BJ (cell line): ENCODE results near the gene BAX. TPM values are rescaled to one million over a fixed set of nuclear protein-coding genes. Genes with fewer than 3 reads are reported as not detected.

Experiments
- CTCF ChIA-PET: fragments of 350-600 bp; formaldehyde crosslinking; extraction: SDS; loops from one replicate; lab custom pipeline; 2021; ENCODE audit warnings: antibody characterized with exemption, inconsistent platforms; lab: Yijun Ruan, JAX
- POLR2A ChIA-PET: fragments of 300-600 bp; sonication (Branson Sonifier 250); formaldehyde crosslinking; extraction: SDS; loops from one replicate; lab custom pipeline; 2021; ENCODE audit warnings: antibody characterized with exemption; lab: Charles Lee
- DNase-seq: peaks from one replicate; pipeline ENCODE4 v3.0.0-alpha.2; 2011; ENCODE audit warnings: low read depth
- H3K27me3 ChIP-seq: 2 replicates; pipeline ENCODE4 v1.6.0; 2011; ENCODE audit warnings: low read length; ENCODE audit not compliant: control insufficient read depth, insufficient read depth
- H3K36me3 ChIP-seq: 2 replicates; pipeline ENCODE4 v1.5.1; 2011; ENCODE audit warnings: low read length; ENCODE audit not compliant: control insufficient read depth, insufficient read depth
- H3K4me3 ChIP-seq: 2 replicates; pipeline ENCODE4 v1.5.1; 2011; ENCODE audit warnings: low read depth, mild to moderate bottlenecking, control low read depth, low read length
- polyA plus RNA-seq: library from polyadenylated mRNA; depleted of rRNA; stranded (reverse); fragments of >200 nt; gene quantifications from 2 replicates; pipeline ENCODE4 v1.2.3, GENCODE V29; 2011
- TF ChIP-seq, protein P1 (sequence below): IDR thresholded peaks from 2 replicates; pipeline ENCODE4 v1.5.1; 2011; ENCODE audit warnings: low read depth, mild to moderate bottlenecking, control low read depth, inconsistent platforms, low read length, moderate library complexity; ENCODE audit not compliant: insufficient read depth

BAX gene
- polyA plus RNA-seq, 1 experiment, result 159 TPM

DNA sequence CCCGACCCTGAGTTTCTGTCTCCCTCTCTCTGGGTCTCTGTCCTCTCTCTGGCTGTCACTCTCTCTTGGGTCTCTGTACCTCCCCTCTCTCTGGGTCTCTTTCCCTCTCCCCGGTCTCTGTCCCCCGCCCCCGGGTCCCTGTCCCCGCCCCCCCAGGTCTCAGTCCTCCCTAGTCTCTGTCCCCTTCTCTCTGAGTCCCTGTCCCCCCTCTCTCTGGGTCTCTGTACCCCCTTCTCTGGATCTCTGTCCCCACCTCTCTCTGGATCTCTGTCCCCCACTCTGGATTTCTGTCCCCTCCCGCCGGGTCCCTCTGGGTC is 8.1 kb downstream of the BAX start:
- CTCF ChIA-PET, result no interaction called here
- TF ChIP-seq, protein P1, sequence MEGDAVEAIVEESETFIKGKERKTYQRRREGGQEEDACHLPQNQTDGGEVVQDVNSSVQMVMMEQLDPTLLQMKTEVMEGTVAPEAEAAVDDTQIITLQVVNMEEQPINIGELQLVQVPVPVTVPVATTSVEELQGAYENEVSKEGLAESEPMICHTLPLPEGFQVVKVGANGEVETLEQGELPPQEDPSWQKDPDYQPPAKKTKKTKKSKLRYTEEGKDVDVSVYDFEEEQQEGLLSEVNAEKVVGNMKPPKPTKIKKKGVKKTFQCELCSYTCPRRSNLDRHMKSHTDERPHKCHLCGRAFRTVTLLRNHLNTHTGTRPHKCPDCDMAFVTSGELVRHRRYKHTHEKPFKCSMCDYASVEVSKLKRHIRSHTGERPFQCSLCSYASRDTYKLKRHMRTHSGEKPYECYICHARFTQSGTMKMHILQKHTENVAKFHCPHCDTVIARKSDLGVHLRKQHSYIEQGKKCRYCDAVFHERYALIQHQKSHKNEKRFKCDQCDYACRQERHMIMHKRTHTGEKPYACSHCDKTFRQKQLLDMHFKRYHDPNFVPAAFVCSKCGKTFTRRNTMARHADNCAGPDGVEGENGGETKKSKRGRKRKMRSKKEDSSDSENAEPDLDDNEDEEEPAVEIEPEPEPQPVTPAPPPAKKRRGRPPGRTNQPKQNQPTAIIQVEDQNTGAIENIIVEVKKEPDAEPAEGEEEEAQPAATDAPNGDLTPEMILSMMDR, result no peak
- no peak for DNase-seq
- no peak overlapping the region for H3K4me3 ChIP-seq
- no peaks in the 10 kb centered on the region for H3K27me3 ChIP-seq
- POLR2A ChIA-PET, result no interaction called here
- H3K36me3 ChIP-seq, result peaks cover 20% of the 10 kb centered on the region

DNA sequence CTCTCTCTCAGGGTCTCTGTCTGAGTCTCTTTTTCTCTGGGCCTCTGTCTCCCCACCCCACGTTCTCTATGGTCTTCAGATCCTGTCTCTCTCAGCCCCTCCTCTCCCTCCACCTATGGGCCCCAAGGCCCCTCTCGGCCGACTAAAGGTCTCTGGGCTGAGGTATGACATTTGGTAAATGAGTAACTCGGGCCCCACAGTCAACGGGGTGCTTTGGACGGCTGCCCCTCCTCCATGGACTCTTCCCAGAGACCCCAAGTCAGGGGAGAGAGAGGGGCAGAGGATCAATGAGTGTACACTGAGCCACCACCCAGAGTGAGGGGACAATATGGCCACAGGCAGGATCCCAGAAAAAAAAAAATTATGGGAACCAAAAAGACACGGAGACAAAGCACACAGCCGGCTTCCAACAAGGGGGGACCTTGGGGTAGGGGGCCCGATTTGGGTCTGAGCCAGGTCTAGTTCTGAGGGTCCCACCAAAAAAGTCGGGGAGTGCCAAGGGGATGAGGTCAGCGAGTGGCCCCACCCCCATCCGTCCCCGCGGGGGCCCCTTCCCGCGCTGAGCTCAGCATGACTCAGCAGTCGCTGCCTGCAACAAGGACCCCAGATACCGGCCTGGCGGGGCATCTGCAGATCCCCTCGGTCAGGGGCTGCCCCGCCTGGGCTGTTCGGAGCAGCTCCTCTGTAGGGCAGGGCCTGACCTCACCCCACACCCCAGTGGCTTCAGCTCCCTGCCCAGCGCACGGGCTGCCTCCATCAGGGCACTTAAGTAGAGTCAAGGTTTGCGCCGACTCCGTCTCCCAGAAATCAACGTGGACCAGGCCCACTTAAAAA is 8.9 kb downstream of the BAX start:
- CTCF ChIA-PET, result interaction anchor here (0.7 to 1.5 kb wide), 5 partner anchors 29 to 168 kb away, joined by 3 to 5 read pairs (median 3); partner anchors contain the start of genes GYS1, NUCB1 and RUVBL2
- POLR2A ChIA-PET, result interaction anchor here (0.6 to 1.0 kb wide), 3 partner anchors 8 to 90 kb away, joined by 4 to 5 read pairs (median 4); no protein-coding TSS in a partner anchor
- peaks cover 22% of the 10 kb centered on the region for H3K36me3 ChIP-seq
- DNase-seq, result no peak
- TF ChIP-seq, protein P1, result no peak
- peak overlapping the region; percentile 4; the same call in 1 of the 2 replicates for H3K4me3 ChIP-seq
- no peaks in the 10 kb centered on the region for H3K27me3 ChIP-seq

DNA sequence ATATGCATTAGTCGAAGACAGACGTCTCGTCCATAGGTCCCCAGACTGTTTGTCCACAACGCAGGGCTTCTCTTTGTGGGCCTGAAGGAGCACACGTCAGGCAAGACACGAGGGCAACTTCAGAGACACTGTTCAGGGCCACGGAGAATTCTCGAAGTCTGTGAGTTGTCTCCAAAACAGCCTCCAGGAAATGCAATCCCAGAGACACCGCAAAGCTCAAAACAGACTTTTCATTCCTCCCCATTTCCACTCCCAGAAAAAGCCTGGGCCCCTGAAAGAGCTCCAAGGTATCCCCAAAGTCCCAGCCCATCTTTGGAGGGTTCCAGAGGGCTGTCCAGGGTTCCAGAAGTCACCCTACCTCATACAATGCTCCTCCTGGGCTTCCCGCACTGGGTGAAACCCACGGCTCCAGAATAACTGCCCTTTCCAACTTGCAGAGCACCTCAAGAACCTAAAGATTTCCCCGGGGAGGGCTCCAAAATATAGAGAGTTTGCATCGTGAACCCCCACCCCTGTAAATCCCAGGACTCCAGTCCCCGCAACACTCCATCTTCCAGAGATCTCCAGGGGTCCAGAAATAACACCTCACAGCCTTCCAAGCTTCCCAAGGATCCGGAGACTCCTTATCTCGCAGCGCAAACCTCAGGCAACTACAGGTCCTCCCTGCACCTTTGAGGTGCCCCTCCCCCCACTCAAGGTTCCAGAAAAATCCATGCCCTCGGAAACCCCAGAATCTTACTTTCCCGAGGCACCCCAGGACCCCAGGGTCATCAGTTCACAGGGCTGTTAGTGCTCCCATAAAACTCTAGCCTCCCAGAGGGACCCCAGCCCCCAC is 9.7 kb downstream of the BAX start:
- peak overlapping the region; percentile 4; the same call in 1 of the 2 replicates for H3K4me3 ChIP-seq
- POLR2A ChIA-PET, result interaction anchor here (0.6 to 1.0 kb wide), 3 partner anchors 9 to 91 kb away, joined by 4 to 5 read pairs (median 4); no protein-coding TSS in a partner anchor
- no peaks in the 10 kb centered on the region for H3K27me3 ChIP-seq
- peaks cover 27% of the 10 kb centered on the region for H3K36me3 ChIP-seq
- TF ChIP-seq, protein P1, result no peak
- DNase-seq, result no peak
- CTCF ChIA-PET, result interaction anchor here (0.7 to 1.5 kb wide), 5 partner anchors 28 to 169 kb away, joined by 3 to 5 read pairs (median 3); partner anchors contain the start of genes GYS1, NUCB1 and RUVBL2

DNA sequence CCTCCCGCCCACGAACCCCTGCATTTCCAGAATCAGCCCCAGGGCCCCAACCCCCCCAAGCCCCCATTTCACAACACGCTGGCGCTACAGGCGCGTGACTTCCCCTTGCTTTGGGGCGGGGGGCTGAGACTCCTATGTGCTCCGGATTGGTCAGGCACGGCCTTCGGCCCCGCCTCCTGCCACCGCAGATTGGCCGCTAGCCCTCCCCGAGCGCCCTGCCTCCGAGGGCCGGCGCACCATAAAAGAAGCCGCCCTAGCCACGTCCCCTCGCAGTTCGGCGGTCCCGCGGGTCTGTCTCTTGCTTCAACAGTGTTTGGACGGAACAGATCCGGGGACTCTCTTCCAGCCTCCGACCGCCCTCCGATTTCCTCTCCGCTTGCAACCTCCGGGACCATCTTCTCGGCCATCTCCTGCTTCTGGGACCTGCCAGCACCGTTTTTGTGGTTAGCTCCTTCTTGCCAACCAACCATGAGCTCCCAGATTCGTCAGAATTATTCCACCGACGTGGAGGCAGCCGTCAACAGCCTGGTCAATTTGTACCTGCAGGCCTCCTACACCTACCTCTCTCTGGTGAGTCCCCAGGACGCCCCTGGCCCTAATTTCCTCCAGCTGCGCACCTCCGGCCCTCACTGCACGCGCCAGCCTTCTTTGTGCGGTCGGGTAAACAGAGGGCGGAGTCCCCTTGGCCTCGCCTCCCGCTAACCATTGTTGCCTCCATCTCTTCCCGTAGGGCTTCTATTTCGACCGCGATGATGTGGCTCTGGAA is 10.5 kb downstream of the BAX start, which contains the start of gene FTL:
Gene FTL (plus strand): TSS at position 270 of the 766 bp plus-strand sequence. CDS start 199 bp downstream, at position 469.
- CTCF ChIA-PET, result interaction anchor here (1.3 to 3.9 kb wide), 2 partner anchors 15 to 122 kb away, joined by 3 to 18 read pairs; no protein-coding TSS in a partner anchor
- H3K36me3 ChIP-seq, result peaks cover 32% of the 10 kb centered on the region
- peak within 1 kb of the TSS; percentile 78 for H3K4me3 ChIP-seq
- TF ChIP-seq, protein P1, result no peak
- POLR2A ChIA-PET, result no interaction called here
- peak; percentile 75 for DNase-seq
- no peaks in the 10 kb centered on the region for H3K27me3 ChIP-seq
